Osteocyte (in vitro differentiated cells): ENCODE data around the gene HSD17B13. TPM values are rescaled to one million over a fixed set of nuclear protein-coding genes. Genes with fewer than 3 reads are reported as not detected.
"Not testable (repeated sequence)": the region's sequence is repeated elsewhere in the genome, so short reads cannot be mapped to it uniquely, and the experiment has no call there.

ENCODE experiments used
- DNase-seq: peaks from one replicate; pipeline ENCODE4 v3.0.0; 2021; ENCODE audit warnings: mixed read lengths; ENCODE audit not compliant: unreplicated experiment; ENCODE audit errors: extremely low spot score
- H3K27ac Mint-ChIP-seq: one replicate; pipeline ENCODE4 v1.8.0; 2021; ENCODE audit warnings: mild to moderate bottlenecking, mixed read lengths; ENCODE audit not compliant: unreplicated experiment
- H3K27me3 Mint-ChIP-seq: one replicate; pipeline ENCODE4 v1.8.0; 2021; ENCODE audit warnings: mixed read lengths; ENCODE audit not compliant: unreplicated experiment
- H3K36me3 Mint-ChIP-seq: one replicate; pipeline ENCODE4 v1.8.0; 2021; ENCODE audit warnings: mixed read lengths; ENCODE audit not compliant: unreplicated experiment
- H3K4me1 Mint-ChIP-seq: one replicate; pipeline ENCODE4 v1.8.0; 2021; ENCODE audit warnings: mixed read lengths; ENCODE audit not compliant: unreplicated experiment
- H3K4me3 Mint-ChIP-seq: one replicate; pipeline ENCODE4 v1.8.0; 2021; ENCODE audit warnings: mild to moderate bottlenecking, moderate library complexity, mixed read lengths; ENCODE audit not compliant: unreplicated experiment
- H3K9me3 Mint-ChIP-seq: one replicate; pipeline ENCODE4 v1.8.0; 2021; ENCODE audit warnings: mixed read lengths; ENCODE audit not compliant: unreplicated experiment
- total RNA-seq: library from RNA; stranded (reverse); gene quantifications from 2 replicates; pipeline ENCODE4 v1.2.1, GENCODE V29; 2021
- TF ChIP-seq, protein P1 (sequence below): fragments of 200-600 bp; sonication (generic); IDR thresholded peaks from 2 replicates; pipeline ENCODE4 v1.5.0; 2021; ENCODE audit warnings: antibody characterized with exemption, mild to moderate bottlenecking, moderate library complexity

Gene HSD17B13
- total RNA-seq, 1 donor from 2014 or later: not detected

DNA sequence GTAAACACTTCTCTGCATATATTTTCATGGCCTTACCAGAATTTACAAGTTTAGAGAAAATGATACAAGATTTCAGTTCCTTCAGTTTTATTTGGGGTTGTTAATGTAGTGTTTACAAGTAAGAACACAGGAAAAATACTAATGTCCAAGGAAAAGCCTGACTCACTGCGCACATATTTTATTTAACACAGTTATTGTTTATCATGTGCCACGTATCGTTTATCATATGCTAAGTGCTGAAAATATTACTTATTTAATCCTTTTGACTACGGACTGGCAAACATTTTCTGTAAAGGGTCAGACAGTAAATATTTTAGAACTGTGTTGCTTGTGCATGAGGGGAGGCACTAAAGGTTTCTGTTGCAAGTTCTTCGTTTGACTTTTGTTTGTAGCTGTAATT, 794 bp downstream of the HSD17B13 start:
- no peaks in the 10 kb centered on the region for H3K27me3 Mint-ChIP-seq
- H3K36me3 Mint-ChIP-seq: no peaks in the 10 kb centered on the region
- no peaks in the 10 kb centered on the region for H3K4me1 Mint-ChIP-seq

GRCh38 chr4:87317527-87317926, 5.2 kb downstream of the HSD17B13 start:
- TF ChIP-seq, protein P1, sequence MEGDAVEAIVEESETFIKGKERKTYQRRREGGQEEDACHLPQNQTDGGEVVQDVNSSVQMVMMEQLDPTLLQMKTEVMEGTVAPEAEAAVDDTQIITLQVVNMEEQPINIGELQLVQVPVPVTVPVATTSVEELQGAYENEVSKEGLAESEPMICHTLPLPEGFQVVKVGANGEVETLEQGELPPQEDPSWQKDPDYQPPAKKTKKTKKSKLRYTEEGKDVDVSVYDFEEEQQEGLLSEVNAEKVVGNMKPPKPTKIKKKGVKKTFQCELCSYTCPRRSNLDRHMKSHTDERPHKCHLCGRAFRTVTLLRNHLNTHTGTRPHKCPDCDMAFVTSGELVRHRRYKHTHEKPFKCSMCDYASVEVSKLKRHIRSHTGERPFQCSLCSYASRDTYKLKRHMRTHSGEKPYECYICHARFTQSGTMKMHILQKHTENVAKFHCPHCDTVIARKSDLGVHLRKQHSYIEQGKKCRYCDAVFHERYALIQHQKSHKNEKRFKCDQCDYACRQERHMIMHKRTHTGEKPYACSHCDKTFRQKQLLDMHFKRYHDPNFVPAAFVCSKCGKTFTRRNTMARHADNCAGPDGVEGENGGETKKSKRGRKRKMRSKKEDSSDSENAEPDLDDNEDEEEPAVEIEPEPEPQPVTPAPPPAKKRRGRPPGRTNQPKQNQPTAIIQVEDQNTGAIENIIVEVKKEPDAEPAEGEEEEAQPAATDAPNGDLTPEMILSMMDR: no peak
- H3K4me1 Mint-ChIP-seq: no peaks in the 10 kb centered on the region
- no peaks in the 10 kb centered on the region for H3K27me3 Mint-ChIP-seq
- H3K36me3 Mint-ChIP-seq: no peaks in the 10 kb centered on the region
- no peak overlapping the region for H3K4me3 Mint-ChIP-seq
- H3K9me3 Mint-ChIP-seq: no peaks in the 10 kb centered on the region
- H3K27ac Mint-ChIP-seq: no peak overlapping the region
- DNase-seq: no peak

More for the DNA sequence above, 794 bp downstream of the HSD17B13 start:
- DNase-seq: no peak
- no peak overlapping the region for H3K4me3 Mint-ChIP-seq
- no peak overlapping the region for H3K27ac Mint-ChIP-seq
- no peaks in the 10 kb centered on the region for H3K9me3 Mint-ChIP-seq
- TF ChIP-seq, protein P1: no peak

DNA sequence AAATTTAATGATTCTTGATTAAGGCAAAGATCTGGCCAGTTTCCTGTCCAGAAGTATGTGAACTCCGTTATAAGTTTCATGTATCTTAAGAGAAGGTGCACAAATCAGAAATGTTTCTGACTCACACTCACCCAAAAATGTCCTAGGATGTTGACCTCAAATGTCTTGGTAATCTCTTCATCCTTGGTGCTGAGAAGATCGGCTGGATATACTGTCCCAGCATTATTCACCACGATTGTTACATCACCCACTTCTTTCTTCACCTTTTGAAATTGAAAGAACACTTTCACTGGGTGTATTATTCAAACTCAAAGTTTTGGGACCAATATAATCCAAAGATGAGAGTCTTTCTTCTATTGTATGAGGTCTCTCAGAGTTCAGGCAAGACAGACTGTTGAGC, 5.7 kb downstream of the HSD17B13 start:
- TF ChIP-seq, protein P1: no peak
- no peak overlapping the region for H3K4me3 Mint-ChIP-seq
- H3K4me1 Mint-ChIP-seq: no peaks in the 10 kb centered on the region
- no peaks in the 10 kb centered on the region for H3K36me3 Mint-ChIP-seq
- no peaks in the 10 kb centered on the region for H3K9me3 Mint-ChIP-seq
- H3K27ac Mint-ChIP-seq: no peak overlapping the region
- no peaks in the 10 kb centered on the region for H3K27me3 Mint-ChIP-seq
- no peak for DNase-seq

DNA sequence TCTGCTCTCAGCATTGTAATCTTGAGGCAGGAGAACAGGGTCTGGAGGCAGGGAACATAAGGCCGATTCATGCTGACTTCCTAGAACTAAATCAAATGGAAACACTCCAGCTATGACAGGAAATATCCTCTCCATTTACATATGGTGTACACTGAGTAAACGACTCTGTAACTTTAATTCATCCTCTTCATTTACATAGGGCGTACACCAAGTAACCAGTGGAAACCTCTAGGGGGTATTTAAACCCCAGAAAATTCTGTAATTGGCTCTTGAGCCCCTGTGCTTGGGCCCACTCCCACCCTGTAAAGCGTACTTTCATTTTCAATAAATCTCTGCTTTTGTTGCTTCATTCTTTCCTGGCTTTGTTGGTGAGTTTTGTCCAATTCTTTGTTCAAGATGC, 7.7 kb downstream of the HSD17B13 start:
- DNase-seq, H3K4me3 Mint-ChIP-seq, H3K4me1 Mint-ChIP-seq, H3K36me3 Mint-ChIP-seq, H3K27ac Mint-ChIP-seq, H3K27me3 Mint-ChIP-seq, H3K9me3 Mint-ChIP-seq: not testable (repeated sequence)

DNA sequence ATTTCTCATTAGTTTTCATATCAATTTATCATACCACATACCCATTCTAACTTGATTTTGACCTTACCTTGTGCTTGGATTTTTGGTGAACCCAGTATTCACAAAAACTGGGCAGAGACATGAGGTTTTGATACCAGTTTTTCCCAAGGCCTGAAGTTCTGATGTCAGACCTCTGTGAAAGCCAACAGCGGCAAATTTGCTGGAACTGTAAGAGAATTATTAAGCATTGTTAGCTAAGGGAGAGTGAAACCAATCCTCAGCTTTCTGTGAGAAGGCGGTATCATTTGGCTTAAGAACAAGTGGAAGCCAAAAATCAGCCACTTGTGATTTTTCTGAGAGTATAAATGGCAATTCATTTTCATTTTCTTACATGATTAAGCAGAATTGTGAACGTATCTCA, 8.9 kb downstream of the HSD17B13 start:
- peaks cover 6% of the 10 kb centered on the region for H3K4me1 Mint-ChIP-seq
- no peak overlapping the region for H3K27ac Mint-ChIP-seq
- H3K36me3 Mint-ChIP-seq: no peaks in the 10 kb centered on the region
- H3K4me3 Mint-ChIP-seq: no peak overlapping the region
- no peaks in the 10 kb centered on the region for H3K27me3 Mint-ChIP-seq
- DNase-seq: no peak
- TF ChIP-seq, protein P1: no peak
- no peaks in the 10 kb centered on the region for H3K9me3 Mint-ChIP-seq

GRCh38 chr4:87311684-87312083, 11.0 kb downstream of the HSD17B13 start:
- H3K27me3 Mint-ChIP-seq: no peaks in the 10 kb centered on the region
- no peak for DNase-seq
- H3K9me3 Mint-ChIP-seq: no peaks in the 10 kb centered on the region

More at GRCh38 chr4:87311684-87312083, 11.0 kb downstream of the HSD17B13 start:
- TF ChIP-seq, protein P1: no peak
- H3K27ac Mint-ChIP-seq: no peak overlapping the region
- H3K4me3 Mint-ChIP-seq: no peak overlapping the region
- H3K4me1 Mint-ChIP-seq: peaks cover 8% of the 10 kb centered on the region
- H3K36me3 Mint-ChIP-seq: no peaks in the 10 kb centered on the region
